Measurements from ENCODE around the gene B4GALT6. TPM values are rescaled to one million over a fixed set of nuclear protein-coding genes. Genes with fewer than 3 reads are reported as not detected.

The B4GALT6 gene
- total RNA-seq, 1 experiment from 2014 or later = 0.97 TPM

DNA sequence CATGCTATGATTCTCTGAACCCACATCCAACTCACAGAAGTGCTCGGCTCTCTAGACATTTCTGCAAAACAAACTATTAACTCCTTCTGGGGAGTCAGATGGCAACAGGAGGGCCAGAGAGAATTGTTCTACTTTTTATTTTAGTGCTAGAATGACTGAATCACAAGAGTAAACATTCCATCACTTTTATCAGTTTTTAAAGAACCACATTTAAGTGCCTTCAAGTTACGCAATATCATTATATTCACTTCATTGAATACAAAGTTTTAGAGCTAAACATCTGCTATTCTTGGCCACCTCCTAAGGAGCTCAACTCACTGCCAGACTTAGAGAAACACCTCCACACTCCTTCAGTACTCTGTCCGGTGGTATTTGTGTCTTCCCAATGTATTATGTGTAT is 22.4 kb downstream of the B4GALT6 start:
- Histone ChIP-seq H3K27me3 (ENCODE audit: low read length) (no peaks in the 10 kb centered on the region), H2AFZ (ENCODE audit: low read length) (no peak overlapping the region), H3K9ac (ENCODE audit: low read length) (no peak overlapping the region), H3K9me3 (ENCODE audit: low read length) (no peaks in the 10 kb centered on the region), H4K20me1 (ENCODE audit: insufficient read depth, low read depth, low read length) (no peaks in the 10 kb centered on the region), H3K9me2 (replicated peaks; ENCODE audit: insufficient read depth, low read length) (no peaks in the 10 kb centered on the region), H3K4me1 (ENCODE audit: low read length) (peaks cover 21% of the 10 kb centered on the region), H3K4me3 (ENCODE audit: low read length) (no peak overlapping the region), H3K27ac (ENCODE audit: low read length) (no peak overlapping the region), H3K4me2 (ENCODE audit: low read depth, low read length, poor library complexity, severe bottlenecking) (no peak overlapping the region), H3K36me3 (ENCODE audit: insufficient read depth, low read length) (no peaks in the 10 kb centered on the region), H3K79me2 (ENCODE audit: low read length) (no peaks in the 10 kb centered on the region)
- no peak for DNase-seq

DNA sequence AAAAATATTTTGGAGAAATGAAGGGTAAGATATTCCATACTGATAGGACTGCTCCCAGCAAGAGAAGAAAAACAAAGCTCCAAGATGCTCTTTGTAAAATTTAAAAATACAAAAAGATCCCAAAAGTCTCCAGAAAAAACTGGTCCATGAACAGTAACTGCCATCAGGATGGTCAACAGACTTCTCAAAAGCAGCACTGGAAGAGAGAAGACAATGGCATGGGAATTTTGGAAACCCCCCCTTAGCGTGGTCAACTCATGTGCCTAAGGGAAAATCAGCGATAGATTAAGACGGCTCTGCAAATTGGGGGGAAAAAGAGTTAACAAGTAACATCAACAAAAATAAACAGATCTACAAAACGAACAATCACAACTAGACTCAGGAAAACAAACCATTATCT is 23.6 kb downstream of the B4GALT6 start:
- Histone ChIP-seq H3K9me2 (replicated peaks; ENCODE audit: insufficient read depth, low read length) (no peaks in the 10 kb centered on the region), H2AFZ (ENCODE audit: low read length) (no peak overlapping the region), H3K4me3 (ENCODE audit: low read length) (no peak overlapping the region), H3K4me1 (ENCODE audit: low read length) (peaks cover 25% of the 10 kb centered on the region), H3K27ac (ENCODE audit: low read length) (no peak overlapping the region), H4K20me1 (ENCODE audit: insufficient read depth, low read depth, low read length) (no peaks in the 10 kb centered on the region), H3K27me3 (ENCODE audit: low read length) (no peaks in the 10 kb centered on the region), H3K9ac (ENCODE audit: low read length) (no peak overlapping the region), H3K4me2 (ENCODE audit: low read depth, low read length, poor library complexity, severe bottlenecking) (no peak overlapping the region), H3K9me3 (ENCODE audit: low read length) (no peaks in the 10 kb centered on the region), H3K36me3 (ENCODE audit: insufficient read depth, low read length) (no peaks in the 10 kb centered on the region), H3K79me2 (ENCODE audit: low read length) (no peaks in the 10 kb centered on the region)
- no peak for DNase-seq

DNA sequence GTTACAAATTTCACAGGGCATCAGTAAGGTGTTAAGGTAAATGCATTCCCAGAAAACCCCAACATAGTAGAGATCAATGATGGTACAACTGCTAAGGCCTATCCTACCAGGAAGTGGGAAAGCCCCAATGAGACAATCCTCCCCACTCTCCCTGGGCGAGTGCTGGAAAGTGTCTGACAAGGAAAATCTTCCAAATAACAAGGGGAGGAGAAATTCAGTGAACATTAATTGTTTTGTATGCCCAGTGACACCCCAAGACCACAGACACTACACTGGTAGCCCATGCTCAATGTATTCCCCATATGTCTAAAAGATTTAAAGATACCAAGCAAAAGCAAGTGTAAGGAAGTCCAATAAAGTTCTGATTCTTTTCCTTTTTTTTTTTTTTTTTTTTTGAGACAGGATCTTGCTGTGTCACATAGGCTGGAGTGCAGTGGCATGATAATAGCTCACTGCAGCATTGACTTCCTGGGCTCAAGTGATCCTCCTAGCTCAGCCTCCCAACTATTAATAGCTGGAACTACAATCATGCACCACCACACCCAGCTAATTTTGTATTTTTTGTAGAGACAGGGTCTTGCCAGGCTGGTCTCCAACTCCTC is 24.7 kb downstream of the B4GALT6 start:
- Histone ChIP-seq H3K4me3 (ENCODE audit: low read length) (no peak overlapping the region), H3K36me3 (ENCODE audit: insufficient read depth, low read length) (no peaks in the 10 kb centered on the region), H3K79me2 (ENCODE audit: low read length) (no peaks in the 10 kb centered on the region), H3K4me2 (ENCODE audit: low read depth, low read length, poor library complexity, severe bottlenecking) (no peak overlapping the region), H3K9me2 (replicated peaks; ENCODE audit: insufficient read depth, low read length) (no peaks in the 10 kb centered on the region), H3K9me3 (ENCODE audit: low read length) (no peaks in the 10 kb centered on the region), H3K9ac (ENCODE audit: low read length) (no peak overlapping the region), H3K4me1 (ENCODE audit: low read length) (peaks cover 29% of the 10 kb centered on the region), H4K20me1 (ENCODE audit: insufficient read depth, low read depth, low read length) (no peaks in the 10 kb centered on the region), H3K27ac (ENCODE audit: low read length) (no peak overlapping the region), H3K27me3 (ENCODE audit: low read length) (no peaks in the 10 kb centered on the region), H2AFZ (ENCODE audit: low read length) (no peak overlapping the region)
- no peak for DNase-seq

DNA sequence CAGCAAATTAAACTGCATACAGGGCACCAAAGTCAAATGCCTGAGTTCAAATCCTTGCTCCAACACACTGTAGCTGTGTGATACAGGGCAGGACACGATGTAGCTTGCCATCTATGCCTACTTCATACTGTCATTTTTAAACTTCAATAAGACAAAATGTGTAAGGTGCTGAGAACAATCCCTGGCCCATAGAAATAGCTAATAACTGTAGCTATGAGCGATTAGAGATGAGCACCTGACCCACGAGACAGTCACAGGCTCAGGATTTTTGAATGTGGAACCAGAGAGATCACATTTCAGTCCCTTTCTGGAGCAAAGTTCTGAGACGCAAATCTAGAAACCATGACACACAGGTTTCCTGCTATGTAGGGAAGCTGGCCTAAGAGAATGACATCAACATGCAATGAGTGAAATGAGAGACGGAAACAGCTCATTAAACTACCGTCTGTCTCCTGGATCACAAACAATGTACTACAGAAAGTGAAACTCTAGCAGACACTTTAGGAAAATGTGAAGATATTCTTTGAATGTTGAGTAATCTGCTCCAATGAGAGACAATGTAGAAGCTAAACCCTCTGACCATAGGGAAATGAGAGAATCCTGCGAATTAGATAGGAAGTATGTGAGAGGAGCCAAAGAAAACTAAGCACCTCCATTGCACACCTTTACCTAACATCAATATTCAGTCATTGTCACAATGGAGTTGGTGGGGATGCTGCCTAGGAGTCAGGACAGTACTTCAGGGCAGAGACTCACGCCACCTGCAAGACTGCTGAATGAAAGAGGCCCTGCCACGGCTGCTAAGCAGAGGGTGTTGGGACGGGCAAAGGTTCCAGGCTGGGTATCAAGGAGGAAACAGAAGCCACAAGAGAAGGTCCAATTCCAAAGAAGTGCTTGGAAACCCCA is 25.5 kb downstream of the B4GALT6 start:
- H3K4me1 ChIP-seq (ENCODE audit: low read length) = peaks cover 34% of the 10 kb centered on the region
- H3K27me3 ChIP-seq (ENCODE audit: low read length) = no peaks in the 10 kb centered on the region; the same call in 1 of the 2 replicates
- no peak overlapping the region for H3K27ac ChIP-seq (ENCODE audit: low read length)
- no peaks in the 10 kb centered on the region for H3K9me2 ChIP-seq (replicated peaks; ENCODE audit: insufficient read depth, low read length)
- peak; percentile 54 for DNase-seq
- H3K4me3 ChIP-seq (ENCODE audit: low read length) = no peak overlapping the region
- no peaks in the 10 kb centered on the region for H3K9me3 ChIP-seq (ENCODE audit: low read length)
- H2AFZ ChIP-seq (ENCODE audit: low read length) = peak overlapping the region; percentile 52; the same call in 1 of the 2 replicates
- H3K4me2 ChIP-seq (ENCODE audit: low read depth, low read length, poor library complexity, severe bottlenecking) = peak overlapping the region; percentile 14
- no peak overlapping the region for H3K9ac ChIP-seq (ENCODE audit: low read length)
- H4K20me1 ChIP-seq (ENCODE audit: insufficient read depth, low read depth, low read length) = no peaks in the 10 kb centered on the region
- no peaks in the 10 kb centered on the region for H3K36me3 ChIP-seq (ENCODE audit: insufficient read depth, low read length)
- H3K79me2 ChIP-seq (ENCODE audit: low read length) = no peaks in the 10 kb centered on the region

DNA sequence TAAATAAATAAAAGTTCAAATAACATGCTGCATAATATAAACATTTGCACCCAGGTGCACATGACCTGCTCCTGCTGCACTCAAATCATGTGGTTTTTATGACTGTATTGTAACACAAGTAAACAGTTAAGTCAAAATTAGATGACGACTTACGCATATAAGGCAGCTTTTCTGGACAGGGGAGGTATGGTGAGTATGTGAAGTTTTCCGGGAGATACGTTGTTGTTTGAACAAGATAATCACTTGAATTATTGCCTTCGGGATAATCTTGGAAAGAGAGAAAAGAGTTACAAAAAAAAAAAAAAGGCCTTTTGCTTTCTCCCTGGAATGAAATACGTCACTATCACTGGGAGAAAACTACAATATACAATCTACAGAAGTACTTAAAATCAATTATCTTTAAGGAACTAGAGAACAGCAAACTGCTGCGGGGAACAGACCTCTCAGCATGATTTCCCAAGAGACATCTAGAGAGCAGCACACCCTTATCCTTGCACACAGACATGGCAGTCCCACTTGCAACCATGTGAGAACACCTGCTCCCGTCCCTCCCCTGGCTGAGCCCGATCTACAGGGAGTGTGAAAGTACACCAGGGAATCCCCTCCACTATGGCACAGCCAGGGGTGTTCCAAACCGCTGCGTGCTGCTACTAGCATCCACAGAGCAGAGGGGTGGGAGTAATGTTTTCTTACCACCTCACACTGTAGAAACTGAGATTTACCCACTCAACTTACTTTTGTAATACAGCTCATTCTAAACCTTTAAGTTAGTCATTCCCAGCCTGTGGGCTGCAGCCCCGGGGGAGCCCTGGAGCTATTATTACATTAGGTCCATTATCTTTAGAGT is 26.3 kb downstream of the B4GALT6 start:
- Histone ChIP-seq H3K27me3 (ENCODE audit: low read length) (no peaks in the 10 kb centered on the region; the same call in 1 of the 2 replicates), H3K9ac (ENCODE audit: low read length) (no peak overlapping the region), H4K20me1 (ENCODE audit: insufficient read depth, low read depth, low read length) (no peaks in the 10 kb centered on the region), H3K79me2 (ENCODE audit: low read length) (no peaks in the 10 kb centered on the region), H3K27ac (ENCODE audit: low read length) (no peak overlapping the region), H2AFZ (ENCODE audit: low read length) (peak overlapping the region; percentile 52; the same call in 1 of the 2 replicates), H3K9me2 (replicated peaks; ENCODE audit: insufficient read depth, low read length) (no peaks in the 10 kb centered on the region), H3K4me1 (ENCODE audit: low read length) (peaks cover 39% of the 10 kb centered on the region), H3K4me3 (ENCODE audit: low read length) (no peak overlapping the region), H3K36me3 (ENCODE audit: insufficient read depth, low read length) (no peaks in the 10 kb centered on the region), H3K4me2 (ENCODE audit: low read depth, low read length, poor library complexity, severe bottlenecking) (peak overlapping the region; percentile 14), H3K9me3 (ENCODE audit: low read length) (no peaks in the 10 kb centered on the region)
- no peak for DNase-seq

DNA sequence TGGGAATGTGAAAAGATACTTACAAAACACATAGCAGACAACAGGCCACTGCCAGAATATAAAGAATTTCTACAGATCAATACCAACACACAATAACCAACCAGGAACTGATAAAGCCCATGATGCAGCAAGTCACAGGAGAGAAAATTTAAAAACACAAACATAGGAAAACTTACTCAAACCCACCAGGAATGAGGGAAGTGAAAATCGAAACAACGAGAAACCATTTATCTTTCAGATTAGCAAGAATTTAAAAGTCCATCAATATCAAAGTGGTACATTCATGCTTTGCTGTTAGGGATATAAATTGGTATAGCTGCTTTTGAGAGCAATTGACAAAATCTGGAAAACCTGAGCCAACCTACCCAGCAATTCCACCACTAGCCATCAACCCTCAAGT is 27.6 kb downstream of the B4GALT6 start:
- no peak overlapping the region for H3K9ac ChIP-seq (ENCODE audit: low read length)
- no peaks in the 10 kb centered on the region for H4K20me1 ChIP-seq (ENCODE audit: insufficient read depth, low read depth, low read length)
- H3K27ac ChIP-seq (ENCODE audit: low read length) = no peak overlapping the region
- peaks cover 39% of the 10 kb centered on the region for H3K4me1 ChIP-seq (ENCODE audit: low read length)
- H3K4me3 ChIP-seq (ENCODE audit: low read length) = no peak overlapping the region
- no peak for DNase-seq
- no peaks in the 10 kb centered on the region for H3K9me2 ChIP-seq (replicated peaks; ENCODE audit: insufficient read depth, low read length)
- H3K27me3 ChIP-seq (ENCODE audit: low read length) = no peaks in the 10 kb centered on the region; the same call in 1 of the 2 replicates
- no peaks in the 10 kb centered on the region for H3K36me3 ChIP-seq (ENCODE audit: insufficient read depth, low read length)
- no peaks in the 10 kb centered on the region for H3K79me2 ChIP-seq (ENCODE audit: low read length)
- H3K9me3 ChIP-seq (ENCODE audit: low read length) = no peaks in the 10 kb centered on the region
- H2AFZ ChIP-seq (ENCODE audit: low read length) = no peak overlapping the region
- H3K4me2 ChIP-seq (ENCODE audit: low read depth, low read length, poor library complexity, severe bottlenecking) = no peak overlapping the region

DNA sequence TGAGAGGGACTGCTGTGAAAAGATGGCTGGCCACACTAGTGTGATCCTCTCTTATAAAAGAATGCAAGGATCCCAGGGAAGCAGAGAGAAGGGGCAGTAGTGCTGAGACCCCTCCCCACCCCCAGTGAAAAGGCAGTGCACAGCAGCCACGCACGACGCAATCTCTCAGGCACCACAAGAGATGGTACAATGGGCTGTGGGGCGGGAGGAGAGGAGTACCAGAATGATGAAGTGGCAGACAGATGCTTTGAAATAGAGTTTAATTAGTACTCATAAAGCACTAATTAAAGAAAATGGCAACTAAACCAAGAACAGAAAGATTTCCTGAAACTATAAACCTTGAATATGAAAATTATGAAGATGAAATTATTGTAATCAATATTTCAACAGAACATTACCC is 29.0 kb downstream of the B4GALT6 start:
- DNase-seq = no peak
- Histone ChIP-seq H3K27me3 (ENCODE audit: low read length) (no peaks in the 10 kb centered on the region; the same call in 1 of the 2 replicates), H3K4me1 (ENCODE audit: low read length) (peaks cover 39% of the 10 kb centered on the region), H2AFZ (ENCODE audit: low read length) (no peak overlapping the region), H3K27ac (ENCODE audit: low read length) (no peak overlapping the region), H3K9ac (ENCODE audit: low read length) (no peak overlapping the region), H4K20me1 (ENCODE audit: insufficient read depth, low read depth, low read length) (no peaks in the 10 kb centered on the region), H3K36me3 (ENCODE audit: insufficient read depth, low read length) (no peaks in the 10 kb centered on the region), H3K4me3 (ENCODE audit: low read length) (no peak overlapping the region), H3K79me2 (ENCODE audit: low read length) (no peaks in the 10 kb centered on the region), H3K4me2 (ENCODE audit: low read depth, low read length, poor library complexity, severe bottlenecking) (no peak overlapping the region), H3K9me3 (ENCODE audit: low read length) (no peaks in the 10 kb centered on the region), H3K9me2 (replicated peaks; ENCODE audit: insufficient read depth, low read length) (no peaks in the 10 kb centered on the region)

DNA sequence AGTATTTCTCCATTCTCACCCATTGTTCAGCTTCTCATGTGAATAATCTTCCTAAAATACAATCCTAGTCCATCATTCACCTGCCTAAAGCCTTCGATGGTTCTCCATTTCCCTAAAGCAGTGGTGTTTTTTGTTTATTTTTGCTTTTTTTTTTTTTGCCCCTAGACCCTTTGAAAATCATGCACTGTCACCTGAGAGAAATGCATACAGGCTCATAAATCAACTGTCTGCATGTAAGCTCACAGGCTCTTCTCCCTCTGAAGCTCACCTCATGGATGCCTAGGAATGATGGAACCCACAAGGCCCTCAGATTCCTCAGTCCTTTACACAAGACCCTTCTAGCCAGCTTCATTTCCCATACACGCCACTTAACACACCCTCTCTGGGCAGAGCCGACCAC is 31.5 kb downstream of the B4GALT6 start:
- Histone ChIP-seq H3K79me2 (ENCODE audit: low read length) (no peaks in the 10 kb centered on the region), H2AFZ (ENCODE audit: low read length) (no peak overlapping the region), H4K20me1 (ENCODE audit: insufficient read depth, low read depth, low read length) (no peaks in the 10 kb centered on the region), H3K27ac (ENCODE audit: low read length) (no peak overlapping the region), H3K9ac (ENCODE audit: low read length) (no peak overlapping the region), H3K27me3 (ENCODE audit: low read length) (no peaks in the 10 kb centered on the region; the same call in 1 of the 2 replicates), H3K4me3 (ENCODE audit: low read length) (no peak overlapping the region), H3K36me3 (ENCODE audit: insufficient read depth, low read length) (no peaks in the 10 kb centered on the region), H3K4me2 (ENCODE audit: low read depth, low read length, poor library complexity, severe bottlenecking) (no peak overlapping the region), H3K9me2 (replicated peaks; ENCODE audit: insufficient read depth, low read length) (no peaks in the 10 kb centered on the region), H3K4me1 (ENCODE audit: low read length) (peaks cover 25% of the 10 kb centered on the region), H3K9me3 (ENCODE audit: low read length) (no peaks in the 10 kb centered on the region)
- DNase-seq = no peak
